HG03280 (cell line): ENCODE measurements around the gene SLC44A4.

Experiments
- ATAC-seq: cut with Tn5 transposase; IDR thresholded peaks from one replicate; pipeline ENCODE4 v1.9.1; 2021; ENCODE audit warnings: mild to moderate bottlenecking, moderate library complexity; ENCODE audit not compliant: unreplicated experiment

Gene SLC44A4

DNA sequence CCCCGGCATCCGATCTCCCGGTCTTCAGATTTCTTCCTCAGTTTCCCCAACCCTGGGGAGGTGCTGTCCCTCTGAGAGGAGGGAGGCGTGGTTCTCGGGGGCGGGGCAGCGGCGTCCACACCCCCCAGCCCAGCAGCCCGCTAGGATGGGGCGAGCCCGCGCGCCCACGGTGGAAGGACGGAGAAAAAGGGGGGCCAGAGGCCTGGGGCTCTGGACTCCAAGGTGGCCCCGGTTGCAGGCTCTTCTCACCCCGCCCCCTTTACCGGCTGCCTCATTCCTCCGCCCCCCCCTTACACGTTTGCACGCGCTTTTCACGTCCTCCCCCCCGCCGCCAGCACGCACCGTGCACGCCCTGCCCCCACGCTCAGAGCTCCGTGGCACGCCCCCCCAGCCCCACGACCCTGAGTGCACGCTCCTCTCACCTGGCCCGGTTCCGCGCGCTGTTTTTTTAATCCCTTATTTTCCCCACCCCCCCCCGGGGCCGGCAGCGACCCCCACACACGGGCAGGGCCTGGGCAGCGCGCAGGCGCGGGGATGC lies 22.7 kb upstream of the SLC44A4 start:
- no peak for ATAC-seq

DNA sequence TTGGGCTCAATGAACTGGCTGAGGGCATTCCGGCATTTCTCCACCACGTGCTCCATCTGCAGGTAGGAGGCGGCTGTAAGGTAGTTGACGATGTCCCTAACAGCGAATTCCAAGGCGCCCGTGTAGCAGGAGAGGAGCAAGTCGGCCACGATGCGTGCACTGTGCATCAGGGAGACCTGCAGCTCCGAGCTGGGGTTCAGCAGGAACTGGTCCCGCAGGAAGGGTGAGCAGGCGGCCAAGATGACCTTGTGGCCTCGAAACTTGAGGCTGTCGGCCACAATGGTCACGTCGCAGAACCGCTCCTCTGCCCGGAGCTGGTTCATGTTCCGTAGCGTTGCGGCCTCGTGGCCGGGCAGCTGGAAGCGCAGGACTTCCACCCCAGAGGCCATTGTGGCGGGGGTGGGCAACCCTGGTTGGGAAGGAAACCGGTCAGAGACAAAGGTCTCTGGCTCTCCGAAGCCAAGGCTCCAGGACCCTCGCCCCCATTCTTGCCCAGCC lies 22.2 kb upstream of the SLC44A4 start:
- ATAC-seq, result no peak

DNA sequence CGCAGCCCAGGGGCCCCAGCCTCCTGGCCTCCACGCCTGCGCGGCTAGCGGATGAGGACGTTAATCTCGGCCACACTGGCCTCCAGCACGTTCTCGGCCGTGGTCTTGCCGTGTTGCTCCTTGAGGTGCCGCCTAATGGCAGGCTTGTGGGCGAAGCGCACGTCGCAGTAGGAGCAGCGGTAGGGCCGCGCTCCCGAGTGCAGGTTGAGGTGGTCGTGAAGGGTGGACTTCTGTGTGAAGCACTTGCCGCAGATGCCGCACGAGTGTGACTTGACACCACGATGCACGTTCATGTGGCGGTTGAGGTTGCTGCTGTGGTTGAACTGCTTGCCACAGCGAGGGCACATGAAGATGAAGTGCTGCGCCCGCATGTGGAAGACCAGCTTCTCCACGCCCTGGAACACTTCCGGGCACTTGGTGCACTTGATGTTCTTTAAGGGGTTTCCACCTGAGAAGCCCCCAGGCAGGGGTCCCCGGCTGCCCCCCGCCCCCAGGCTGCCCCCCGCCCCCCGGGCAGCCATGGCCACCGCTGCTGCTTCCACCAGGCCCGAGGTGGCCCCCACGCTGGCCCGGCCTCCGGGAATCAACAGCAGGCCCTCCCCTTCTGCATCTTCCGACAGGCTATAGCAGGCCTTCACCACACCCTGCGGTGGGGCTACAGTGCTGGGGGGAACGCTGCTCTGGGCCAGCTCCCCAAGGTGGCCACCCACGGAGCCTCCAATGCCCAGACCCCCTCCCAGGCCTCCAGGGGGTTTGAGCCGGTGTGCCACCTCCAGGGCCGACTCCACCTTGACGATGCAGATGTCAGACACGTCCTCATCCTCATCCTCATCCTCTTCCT lies 21.3 kb upstream of the SLC44A4 start:
- no peak for ATAC-seq

- ATAC-seq, result no peak
These were observed 20.4 kb upstream of the SLC44A4 start for GRCh38 chr6:31899215-31899614.

DNA sequence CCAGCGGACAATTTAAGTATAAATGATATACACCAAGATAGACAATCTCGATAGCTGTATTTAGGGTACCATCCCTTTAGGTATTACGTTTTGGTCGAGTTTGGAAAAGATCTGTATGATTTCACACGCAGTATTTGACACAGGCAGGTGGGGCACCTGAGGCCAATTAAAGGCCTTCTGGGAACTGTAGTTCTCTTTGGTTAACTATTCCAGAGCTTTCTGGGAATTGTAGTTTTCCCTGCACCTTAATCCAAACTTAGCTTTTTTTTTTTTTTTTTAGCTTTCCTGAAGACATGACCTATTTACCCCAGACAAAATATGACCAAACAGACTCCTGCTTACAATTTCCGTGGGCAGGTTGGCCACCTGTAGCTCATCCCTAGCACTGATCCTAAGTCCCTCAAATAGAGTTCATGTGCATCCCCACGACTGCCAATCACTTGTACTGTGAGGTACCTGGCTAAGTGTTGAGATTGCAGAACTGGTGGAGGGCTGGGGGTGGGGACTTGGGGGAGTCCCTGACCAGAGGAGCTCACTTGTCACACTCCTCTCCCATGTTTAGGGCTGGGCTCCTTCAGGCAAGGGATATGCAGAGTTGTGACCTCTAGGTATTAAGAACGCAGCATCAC lies 19.7 kb upstream of the SLC44A4 start:
- ATAC-seq, result no peak

- ATAC-seq, result peak; percentile 62
These were observed 19.0 kb upstream of the SLC44A4 start, which contains the start of gene EHMT2 for GRCh38 chr6:31897612-31898382. Gene EHMT2, minus strand, starts transcription at chr6:31897698. Its CDS starts 21 bp downstream, at chr6:31897677.

DNA sequence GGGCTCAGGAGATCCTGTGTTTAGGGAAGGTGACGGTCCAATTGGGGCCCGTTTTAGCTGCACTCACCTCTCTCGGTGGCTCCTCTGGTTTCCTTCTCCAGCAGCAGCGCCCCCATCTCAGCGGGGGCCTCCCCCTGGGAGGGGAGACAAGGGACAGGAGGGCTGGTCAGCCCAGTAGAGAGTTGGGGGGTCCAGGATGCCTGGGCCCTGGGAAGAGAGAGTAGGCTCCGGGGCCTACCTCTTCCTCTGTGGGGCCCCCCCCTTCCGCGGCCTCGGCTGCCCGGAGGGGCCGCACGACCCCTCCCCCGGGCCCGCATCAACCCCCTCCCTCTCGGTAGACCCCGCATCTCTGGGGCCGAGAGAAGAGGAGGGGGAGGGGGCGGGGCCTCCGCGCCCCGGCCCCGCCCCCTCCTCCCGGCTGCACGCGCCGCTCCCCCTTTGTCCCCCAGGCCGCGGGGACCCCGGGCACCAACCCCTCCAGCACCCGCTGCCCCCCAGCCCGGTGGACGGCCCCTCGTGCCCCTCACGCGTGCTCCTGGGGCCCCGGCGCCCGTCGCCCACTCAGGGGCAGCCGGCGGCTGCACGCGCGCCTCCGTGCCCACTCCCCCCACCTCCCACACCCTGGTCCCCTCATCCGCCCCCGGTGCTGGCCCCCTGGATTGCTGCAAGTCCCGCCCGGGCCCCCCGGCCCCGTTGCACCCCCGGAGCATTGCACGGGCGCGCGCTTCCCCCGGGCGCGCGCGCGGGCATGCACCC lies 18.2 kb upstream of the SLC44A4 start:
- ATAC-seq, result no peak

DNA sequence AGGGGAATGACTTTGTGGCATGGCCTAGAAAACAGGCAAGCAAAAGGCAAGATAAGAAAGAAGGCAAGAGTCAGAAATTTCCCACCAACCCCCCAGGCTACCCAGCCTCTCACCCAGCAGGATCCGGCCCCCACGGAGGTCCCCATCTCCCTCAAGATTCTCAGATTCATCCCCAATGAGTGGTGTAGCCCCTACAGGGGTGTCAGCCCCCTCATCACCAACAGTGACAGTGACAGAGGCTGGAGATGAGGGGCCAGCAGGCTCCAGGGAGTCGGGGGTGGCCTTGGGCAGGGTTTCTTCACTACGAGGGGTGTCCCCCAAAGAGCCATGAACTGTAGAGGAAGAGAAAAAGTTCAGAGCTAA lies 17.7 kb upstream of the SLC44A4 start:
- ATAC-seq, result no peak

- no peak for ATAC-seq
These were observed 14.0 kb upstream of the SLC44A4 start for GRCh38 chr6:31892821-31893220.

- ATAC-seq, result no peak
These were observed 10.7 kb upstream of the SLC44A4 start for GRCh38 chr6:31889331-31889972.

GRCh38 chr6:31888276-31889258 lies 9.8 kb upstream of the SLC44A4 start:
- ATAC-seq, result no peak

DNA sequence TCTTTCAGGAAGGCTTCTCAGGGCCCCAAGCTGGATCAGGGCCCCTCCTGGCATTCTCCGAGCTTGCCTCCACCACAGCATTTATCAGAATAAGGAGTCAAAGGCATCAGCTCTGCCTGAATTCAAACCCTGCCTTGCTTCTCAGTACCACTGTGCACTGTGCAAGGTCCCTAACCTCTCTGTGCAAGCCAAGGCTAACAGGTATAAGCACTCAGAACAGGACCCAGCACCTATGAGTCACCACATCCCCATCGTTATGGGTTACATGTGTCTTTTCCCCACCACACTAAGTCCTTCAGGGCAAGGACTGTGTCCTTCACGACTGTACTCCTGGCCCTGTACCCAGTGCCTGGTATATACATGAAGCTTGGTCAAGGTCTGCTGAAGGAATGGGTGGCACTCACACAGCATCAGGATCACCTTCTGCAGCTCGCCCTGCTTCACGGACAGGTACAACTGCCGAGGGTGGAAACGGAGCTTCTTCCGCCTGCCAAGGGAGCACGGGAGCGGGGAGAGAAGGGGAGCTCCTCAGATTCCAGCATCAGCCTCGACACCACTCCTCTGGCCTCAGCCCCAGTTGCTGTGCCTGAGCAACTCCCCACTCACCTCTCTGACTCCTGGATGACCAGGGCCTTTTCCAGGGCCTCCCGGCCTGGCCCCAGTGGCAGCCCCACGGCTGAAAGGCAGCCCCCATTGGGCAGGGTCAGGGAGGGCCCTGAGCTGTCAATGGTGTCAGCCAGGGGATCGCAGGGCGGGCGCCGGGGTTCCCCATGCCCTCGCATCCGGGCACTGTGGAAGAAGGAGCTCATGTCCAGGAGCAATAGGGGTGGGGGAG lies 8.6 kb upstream of the SLC44A4 start:
- ATAC-seq, result no peak

- ATAC-seq, result no peak
These were observed 7.8 kb upstream of the SLC44A4 start for GRCh38 chr6:31886541-31886991.

- ATAC-seq, result no peak
These were observed 5.8 kb upstream of the SLC44A4 start for GRCh38 chr6:31884528-31885035.

DNA sequence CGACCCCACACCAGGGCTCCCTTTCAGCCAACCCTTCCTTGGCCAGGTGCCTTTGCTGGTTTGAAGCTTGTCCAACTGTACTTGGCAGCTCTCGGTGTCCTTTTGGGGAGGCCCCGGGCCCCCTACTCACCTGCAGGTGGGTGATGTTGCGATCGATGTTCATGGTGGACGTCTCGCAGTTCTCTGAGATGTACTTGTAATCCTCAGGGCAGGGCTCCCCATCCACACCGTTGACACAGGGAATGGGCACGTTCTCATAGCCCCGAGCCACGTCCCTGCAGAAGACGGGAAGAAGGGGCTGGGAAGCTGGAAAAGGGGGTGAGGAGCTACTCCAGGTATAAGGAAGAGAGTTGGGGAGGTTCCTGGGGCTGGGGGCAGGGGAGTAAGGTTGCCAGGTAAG lies 4.9 kb upstream of the SLC44A4 start:
- ATAC-seq, result no peak

- no peak for ATAC-seq
These were observed 3.5 kb upstream of the SLC44A4 start for GRCh38 chr6:31882344-31882743.

GRCh38 chr6:31881136-31881859 lies 2.5 kb upstream of the SLC44A4 start:
- no peak for ATAC-seq
